ENCODE results near the gene CDH4.
"Not testable (repeated sequence)": the region's sequence is repeated elsewhere in the genome, so short reads cannot be mapped to it uniquely, and the experiment has no call there.

CDH4 gene

GRCh38 chr20:61982191-61982950, 730.3 kb downstream of the CDH4 start:
- no peak for TF ChIP-seq ZNF274 (IDR thresholded peaks at IDR 0.05; ENCODE audit: low read depth, low read length)
- H3K4me3 ChIP-seq (ENCODE audit: low read length): no peak overlapping the region

GRCh38 chr20:61982951-61983315, 730.9 kb downstream of the CDH4 start:
- H3K4me3 ChIP-seq (ENCODE audit: low read length): no peak overlapping the region
- no peak for TF ChIP-seq ZNF274 (IDR thresholded peaks at IDR 0.05; ENCODE audit: low read depth, low read length)

- no peak for TF ChIP-seq ZNF274 (IDR thresholded peaks at IDR 0.05; ENCODE audit: low read depth, low read length)
- H3K4me3 ChIP-seq (ENCODE audit: low read length): no peak overlapping the region
Measured at GRCh38 chr20:61983965-61984364, 731.9 kb downstream of the CDH4 start.

GRCh38 chr20:61984431-61984830, 732.4 kb downstream of the CDH4 start:
- H3K4me3 ChIP-seq (ENCODE audit: low read length): not testable (repeated sequence)

GRCh38 chr20:61985096-61985495, 733.0 kb downstream of the CDH4 start:
- H3K4me3 ChIP-seq (ENCODE audit: low read length): no peak overlapping the region
- TF ChIP-seq ZNF274 (IDR thresholded peaks at IDR 0.05; ENCODE audit: low read depth, low read length): no peak

GRCh38 chr20:61986762-61987321, 734.8 kb downstream of the CDH4 start:
- H3K4me3 ChIP-seq (ENCODE audit: low read length): no peak overlapping the region
- no peak for TF ChIP-seq ZNF274 (IDR thresholded peaks at IDR 0.05; ENCODE audit: low read depth, low read length)

GRCh38 chr20:61988665-61989064, 736.6 kb downstream of the CDH4 start:
- TF ChIP-seq ZNF274 (IDR thresholded peaks at IDR 0.05; ENCODE audit: low read depth, low read length): no peak
- no peak overlapping the region for H3K4me3 ChIP-seq (ENCODE audit: low read length)

- TF ChIP-seq ZNF274 (IDR thresholded peaks at IDR 0.05; ENCODE audit: low read depth, low read length): no peak
- no peak overlapping the region for H3K4me3 ChIP-seq (ENCODE audit: low read length)
Measured at GRCh38 chr20:61989741-61990140, 737.7 kb downstream of the CDH4 start.

Measured in GM08714 (cell line).